ENCODE results near the gene PLA2G12B. TPM values are rescaled to one million over a fixed set of nuclear protein-coding genes. Genes with fewer than 3 reads are reported as not detected.

The PLA2G12B gene
- total RNA-seq, 2 experiments from 2014 or later: not detected

- Mint-ChIP-seq H3K4me3 (no peak overlapping the region), H3K36me3 (ENCODE audit: low read depth) (no peaks in the 10 kb centered on the region), H3K9me3 (no peaks in the 10 kb centered on the region), H3K27me3 (no peaks in the 10 kb centered on the region), H3K27ac (no peak overlapping the region), H3K4me1 (ENCODE audit: low read depth) (no peaks in the 10 kb centered on the region)
- no peak for DNase-seq
- ATAC-seq: no peak
- ChIA-PET POLR2A (interaction anchor here (0.5 kb wide), 1 partner anchor 181 kb away, joined by 3 read pairs; no protein-coding TSS in a partner anchor), CTCF (no interaction called here)
- no peak for TF ChIP-seq CTCF (IDR thresholded peaks at IDR 0.05)
- intact Hi-C loops (cut with micrococcal nuclease): no loop called here
Observed at GRCh38 chr10:72899545-72899944, 55.1 kb downstream of the PLA2G12B start.

GRCh38 chr10:72898616-72899015 lies 56.0 kb downstream of the PLA2G12B start:
- ATAC-seq (no peak), DNase-seq (no peak)
- CTCF ChIA-PET: interaction anchor here (1.3 kb wide), 1 partner anchor 29 kb away, joined by 3 read pairs; no protein-coding TSS in a partner anchor
- no peaks in the 10 kb centered on the region for H3K4me1 Mint-ChIP-seq (ENCODE audit: low read depth)
- H3K36me3 Mint-ChIP-seq (ENCODE audit: low read depth): no peaks in the 10 kb centered on the region
- H3K27ac Mint-ChIP-seq: no peak overlapping the region
- POLR2A ChIA-PET: no interaction called here
- intact Hi-C loops (cut with micrococcal nuclease): no loop called here
- H3K4me3 Mint-ChIP-seq: no peak overlapping the region
- no peak for TF ChIP-seq CTCF (IDR thresholded peaks at IDR 0.05)
- H3K9me3 Mint-ChIP-seq: no peaks in the 10 kb centered on the region
- peaks cover 2% of the 10 kb centered on the region for H3K27me3 Mint-ChIP-seq

- POLR2A ChIA-PET: interaction anchor here (0.6 kb wide), 1 partner anchor 61 kb away, joined by 5 read pairs; no protein-coding TSS in a partner anchor
- no peaks in the 10 kb centered on the region for H3K9me3 Mint-ChIP-seq
- H3K4me3 Mint-ChIP-seq: no peak overlapping the region
- TF ChIP-seq CTCF (IDR thresholded peaks at IDR 0.05): no peak
- no peaks in the 10 kb centered on the region for H3K36me3 Mint-ChIP-seq (ENCODE audit: low read depth)
- DNase-seq (no peak), ATAC-seq (no peak)
- H3K4me1 Mint-ChIP-seq (ENCODE audit: low read depth): no peaks in the 10 kb centered on the region
- intact Hi-C loops (cut with micrococcal nuclease): no loop called here
- peaks cover 4% of the 10 kb centered on the region for H3K27me3 Mint-ChIP-seq
- no peak overlapping the region for H3K27ac Mint-ChIP-seq
- CTCF ChIA-PET: no interaction called here
Observed at GRCh38 chr10:72895236-72895850, 59.3 kb downstream of the PLA2G12B start.

GRCh38 chr10:72893136-72893798 lies 61.3 kb downstream of the PLA2G12B start, which contains the start of gene OIT3:
OIT3 (plus strand) TSS chr10:72893739; CDS start chr10:72893799, 60 bp downstream.
- no peak for ATAC-seq
- Mint-ChIP-seq H3K4me1 (ENCODE audit: low read depth) (no peaks in the 10 kb centered on the region), H3K9me3 (no peaks in the 10 kb centered on the region), H3K27me3 (peaks cover 4% of the 10 kb centered on the region), H3K4me3 (no peak within 1 kb of the TSS), H3K36me3 (ENCODE audit: low read depth) (peaks cover 7% of the 10 kb centered on the region), H3K27ac (no peak within 1 kb of the TSS)
- TF ChIP-seq CTCF (IDR thresholded peaks at IDR 0.05): no peak
- no peak for DNase-seq
- ChIA-PET POLR2A (no interaction called here), CTCF (interaction anchor here (1.2 kb wide), 1 partner anchor 298 kb away, joined by 4 read pairs; no protein-coding TSS in a partner anchor)
- intact Hi-C loops (cut with micrococcal nuclease): no loop called here

- H3K36me3 Mint-ChIP-seq (ENCODE audit: low read depth): peaks cover 22% of the 10 kb centered on the region
- ATAC-seq (no peak), DNase-seq (no peak)
- no peaks in the 10 kb centered on the region for H3K9me3 Mint-ChIP-seq
- peaks cover 15% of the 10 kb centered on the region for H3K4me1 Mint-ChIP-seq (ENCODE audit: low read depth)
- no peak for TF ChIP-seq CTCF (IDR thresholded peaks at IDR 0.05)
- peaks cover 4% of the 10 kb centered on the region for H3K27me3 Mint-ChIP-seq
- intact Hi-C loops (cut with micrococcal nuclease): no loop called here
- no peak overlapping the region for H3K4me3 Mint-ChIP-seq
- H3K27ac Mint-ChIP-seq: no peak overlapping the region
- CTCF ChIA-PET: interaction anchor here (1.1 kb wide), 1 partner anchor 525 kb away, joined by 3 read pairs; no protein-coding TSS in a partner anchor
- POLR2A ChIA-PET: no interaction called here
Observed at GRCh38 chr10:72890086-72890485, 64.5 kb downstream of the PLA2G12B start.
